ENCODE measurements around the gene OPCML.

Gene OPCML

GRCh38 chr11:132463295-132464002, 1068.9 kb downstream of the OPCML start:
- no peak for TF ChIP-seq CTCF (IDR thresholded peaks at IDR 0.05; ENCODE audit: insufficient read depth, low read length, missing control alignments)
- ChIA-PET CTCF (interaction anchor here (0.9 to 1.3 kb wide), 3 partner anchors 10 to 553 kb away, joined by 3 to 4 read pairs (median 3); no protein-coding TSS in a partner anchor), POLR2A (no interaction called here)
- DNase-seq (ENCODE audit: low read depth, low spot score): no peak
- no peak overlapping the region for H3K4me3 ChIP-seq (ENCODE audit: low read depth, low read length)

- ChIA-PET CTCF (no interaction called here), POLR2A (no interaction called here)
- no peak overlapping the region for H3K4me3 ChIP-seq (ENCODE audit: low read depth, low read length)
- no peak for DNase-seq (ENCODE audit: low read depth, low spot score)
- TF ChIP-seq CTCF (IDR thresholded peaks at IDR 0.05; ENCODE audit: insufficient read depth, low read length, missing control alignments): no peak
Measured at GRCh38 chr11:132459736-132460135, 1072.6 kb downstream of the OPCML start.

- no peak overlapping the region for H3K4me3 ChIP-seq (ENCODE audit: low read depth, low read length)
- ChIA-PET POLR2A (no interaction called here), CTCF (interaction anchor here (1.0 kb wide), 1 partner anchor 484 kb away, joined by 3 read pairs; no protein-coding TSS in a partner anchor)
- TF ChIP-seq CTCF (IDR thresholded peaks at IDR 0.05; ENCODE audit: insufficient read depth, low read length, missing control alignments): no peak
- no peak for DNase-seq (ENCODE audit: low read depth, low spot score)
Measured at GRCh38 chr11:132457445-132457844, 1074.9 kb downstream of the OPCML start.

GRCh38 chr11:132456751-132457328, 1075.5 kb downstream of the OPCML start:
- no peak overlapping the region for H3K4me3 ChIP-seq (ENCODE audit: low read depth, low read length)
- DNase-seq (ENCODE audit: low read depth, low spot score): no peak
- TF ChIP-seq CTCF (IDR thresholded peaks at IDR 0.05; ENCODE audit: insufficient read depth, low read length, missing control alignments): no peak
- POLR2A ChIA-PET: no interaction called here
- CTCF ChIA-PET: interaction anchor here (1.0 to 1.6 kb wide), 5 partner anchors 8 to 487 kb away, joined by 3 to 5 read pairs (median 3); no protein-coding TSS in a partner anchor

- TF ChIP-seq CTCF (IDR thresholded peaks at IDR 0.05; ENCODE audit: insufficient read depth, low read length, missing control alignments): no peak
- POLR2A ChIA-PET: no interaction called here
- H3K4me3 ChIP-seq (ENCODE audit: low read depth, low read length): no peak overlapping the region
- DNase-seq (ENCODE audit: low read depth, low spot score): no peak
- CTCF ChIA-PET: interaction anchor here (1.0 to 1.5 kb wide), 3 partner anchors 10 to 609 kb away, joined by 3 to 5 read pairs (median 3); no protein-coding TSS in a partner anchor
Measured at GRCh38 chr11:132455044-132455443, 1077.3 kb downstream of the OPCML start.

- CTCF ChIA-PET: interaction anchor here (0.6 to 1.1 kb wide), 3 partner anchors 10 to 539 kb away, joined by 3 to 5 read pairs (median 4); no protein-coding TSS in a partner anchor
- no peak for DNase-seq (ENCODE audit: low read depth, low spot score)
- no peak for TF ChIP-seq CTCF (IDR thresholded peaks at IDR 0.05; ENCODE audit: insufficient read depth, low read length, missing control alignments)
- no peak overlapping the region for H3K4me3 ChIP-seq (ENCODE audit: low read depth, low read length)
- POLR2A ChIA-PET: interaction anchor here (0.6 to 1.1 kb wide), 4 partner anchors 18 to 232 kb away, joined by 3 to 4 read pairs (median 3); no protein-coding TSS in a partner anchor
Measured at GRCh38 chr11:132453406-132453805, 1078.9 kb downstream of the OPCML start.
